Effector memory CD8-positive, alpha-beta T cell (primary cell): ENCODE data around the gene OR2AT4.
"Not testable (repeated sequence)": the region's sequence is repeated elsewhere in the genome, so short reads cannot be mapped to it uniquely, and the experiment has no call there.

Experiments
- ATAC-seq: fragments of 150-1000 bp; cut with Tn5 transposase; replicated peaks from 2 replicates; pipeline ENCODE4 v1.10.0; 2021; ENCODE audit warnings: mild to moderate bottlenecking, moderate library complexity
- DNase-seq, 3 experiments: peaks; one replicate each; pipeline ENCODE4 v3.0.0; 2021
- H3K27ac Mint-ChIP-seq, 2 donors: one replicate each; pipeline ENCODE4 v1.8.0; 2022; ENCODE audit warnings: mild to moderate bottlenecking in 2 of 2, mixed read lengths in 2 of 2, moderate library complexity in 2 of 2
- H3K27me3 Mint-ChIP-seq, 2 donors: one replicate each; pipeline ENCODE4 v1.8.0; 2022; ENCODE audit warnings: mixed read lengths in 2 of 2
- H3K36me3 Mint-ChIP-seq: one replicate; pipeline ENCODE4 v1.8.0; 2022; ENCODE audit warnings: mild to moderate bottlenecking, moderate library complexity, mixed read lengths; ENCODE audit not compliant: insufficient read depth
- H3K4me1 Mint-ChIP-seq, 2 donors: one replicate each; pipeline ENCODE4 v1.8.0; 2022; ENCODE audit warnings: low read depth in 2 of 2, mixed read lengths in 2 of 2
- H3K4me3 Mint-ChIP-seq, 2 donors: one replicate each; pipeline ENCODE4 v1.8.0; 2022; ENCODE audit warnings: mild to moderate bottlenecking in 2 of 2, mixed read lengths in 2 of 2, moderate library complexity in 2 of 2
- H3K9me3 Mint-ChIP-seq, 2 donors: one replicate each; pipeline ENCODE4 v1.8.0; 2022; ENCODE audit warnings: mixed read lengths in 2 of 2

The OR2AT4 gene

GRCh38 chr11:75072582-75072981, 24.1 kb downstream of the OR2AT4 start:
- peaks cover 18 to 70% of the 10 kb centered on the region in 2 donors for H3K27me3 Mint-ChIP-seq
- DNase-seq, result no peak
- H3K27ac Mint-ChIP-seq, result no peak overlapping the region
- H3K36me3 Mint-ChIP-seq, result no peaks in the 10 kb centered on the region
- H3K9me3 Mint-ChIP-seq, result peaks cover 0 to 8% of the 10 kb centered on the region in 2 donors
- H3K4me3 Mint-ChIP-seq, result no peak overlapping the region
- no peak for ATAC-seq
- H3K4me1 Mint-ChIP-seq, result no peaks in the 10 kb centered on the region

- no peak overlapping the region for H3K4me3 Mint-ChIP-seq
- peaks cover 0 to 8% of the 10 kb centered on the region in 2 donors for H3K9me3 Mint-ChIP-seq
- H3K27ac Mint-ChIP-seq, result no peak overlapping the region
- ATAC-seq (no peak), DNase-seq (no peak)
- no peaks in the 10 kb centered on the region for H3K4me1 Mint-ChIP-seq
- H3K36me3 Mint-ChIP-seq, result no peaks in the 10 kb centered on the region
- H3K27me3 Mint-ChIP-seq, result peaks cover 46 to 76% of the 10 kb centered on the region in 2 donors
Measured at GRCh38 chr11:75069473-75069872, 27.2 kb downstream of the OR2AT4 start.

GRCh38 chr11:75068993-75069392, 27.7 kb downstream of the OR2AT4 start:
- Mint-ChIP-seq H3K36me3 (no peaks in the 10 kb centered on the region), H3K27me3 (peaks cover 46 to 76% of the 10 kb centered on the region in 2 donors), H3K4me3 (no peak overlapping the region), H3K9me3 (peaks cover 0 to 8% of the 10 kb centered on the region in 2 donors), H3K27ac (no peak overlapping the region), H3K4me1 (no peaks in the 10 kb centered on the region)
- ATAC-seq (no peak), DNase-seq (no peak)

GRCh38 chr11:75068559-75068958, 28.1 kb downstream of the OR2AT4 start:
- DNase-seq (no peak), ATAC-seq (no peak)
- H3K4me1 Mint-ChIP-seq, result no peaks in the 10 kb centered on the region
- no peaks in the 10 kb centered on the region for H3K36me3 Mint-ChIP-seq
- H3K4me3 Mint-ChIP-seq, result no peak overlapping the region
- H3K27ac Mint-ChIP-seq, result no peak overlapping the region
- peaks cover 46 to 76% of the 10 kb centered on the region in 2 donors for H3K27me3 Mint-ChIP-seq
- H3K9me3 Mint-ChIP-seq, result peaks cover 0 to 8% of the 10 kb centered on the region in 2 donors

GRCh38 chr11:75066061-75066460, 30.6 kb downstream of the OR2AT4 start:
- H3K27ac Mint-ChIP-seq, result no peak overlapping the region
- no peak overlapping the region for H3K4me3 Mint-ChIP-seq
- DNase-seq, result no peak
- no peak for ATAC-seq
- no peaks in the 10 kb centered on the region for H3K4me1 Mint-ChIP-seq
- H3K36me3 Mint-ChIP-seq, result no peaks in the 10 kb centered on the region
- H3K9me3 Mint-ChIP-seq, result peaks cover 0 to 8% of the 10 kb centered on the region in 2 donors
- peaks cover 52 to 65% of the 10 kb centered on the region in 2 donors for H3K27me3 Mint-ChIP-seq

- ATAC-seq (no peak), DNase-seq (no peak)
- no peaks in the 10 kb centered on the region for H3K4me1 Mint-ChIP-seq
- H3K27ac Mint-ChIP-seq, result no peak overlapping the region
- no peaks in the 10 kb centered on the region for H3K36me3 Mint-ChIP-seq
- H3K27me3 Mint-ChIP-seq, result peaks cover 49 to 63% of the 10 kb centered on the region in 2 donors
- H3K9me3 Mint-ChIP-seq, result peaks cover 0 to 8% of the 10 kb centered on the region in 2 donors
- no peak overlapping the region for H3K4me3 Mint-ChIP-seq
Measured at GRCh38 chr11:75063741-75064314, 32.8 kb downstream of the OR2AT4 start.

- no peak overlapping the region for H3K4me3 Mint-ChIP-seq
- H3K27ac Mint-ChIP-seq, result no peak overlapping the region
- H3K27me3 Mint-ChIP-seq, result peaks cover 29 to 38% of the 10 kb centered on the region in 2 donors
- H3K36me3 Mint-ChIP-seq, result no peaks in the 10 kb centered on the region
- ATAC-seq (no peak), DNase-seq (no peak)
- no peaks in the 10 kb centered on the region for H3K9me3 Mint-ChIP-seq
- H3K4me1 Mint-ChIP-seq, result no peaks in the 10 kb centered on the region
Measured at GRCh38 chr11:75059299-75059698, 37.4 kb downstream of the OR2AT4 start.

- no peak overlapping the region for H3K4me3 Mint-ChIP-seq
- no peak overlapping the region for H3K27ac Mint-ChIP-seq
- peaks cover 22 to 32% of the 10 kb centered on the region in 2 donors for H3K27me3 Mint-ChIP-seq
- ATAC-seq (no peak), DNase-seq (no peak)
- H3K4me1 Mint-ChIP-seq, result no peaks in the 10 kb centered on the region
- no peaks in the 10 kb centered on the region for H3K36me3 Mint-ChIP-seq
- no peaks in the 10 kb centered on the region for H3K9me3 Mint-ChIP-seq
Measured at GRCh38 chr11:75056814-75057213, 39.9 kb downstream of the OR2AT4 start.

GRCh38 chr11:75055511-75055910, 41.2 kb downstream of the OR2AT4 start:
- no peak overlapping the region for H3K27ac Mint-ChIP-seq
- peaks cover 21 to 34% of the 10 kb centered on the region in 2 donors for H3K27me3 Mint-ChIP-seq
- DNase-seq (no peak), ATAC-seq (no peak)
- no peaks in the 10 kb centered on the region for H3K9me3 Mint-ChIP-seq
- H3K4me3 Mint-ChIP-seq, result no peak overlapping the region
- no peaks in the 10 kb centered on the region for H3K4me1 Mint-ChIP-seq
- H3K36me3 Mint-ChIP-seq, result no peaks in the 10 kb centered on the region

GRCh38 chr11:75052457-75052856, 44.2 kb downstream of the OR2AT4 start:
- ATAC-seq, result no peak
- H3K9me3 Mint-ChIP-seq, result no peaks in the 10 kb centered on the region
- H3K4me3 Mint-ChIP-seq, result no peak overlapping the region
- no peaks in the 10 kb centered on the region for H3K4me1 Mint-ChIP-seq
- H3K36me3 Mint-ChIP-seq, result no peaks in the 10 kb centered on the region
- no peak for DNase-seq
- no peak overlapping the region for H3K27ac Mint-ChIP-seq
- H3K27me3 Mint-ChIP-seq, result peaks cover 8 to 13% of the 10 kb centered on the region in 2 donors

- Mint-ChIP-seq H3K4me3 (no peak overlapping the region), H3K9me3 (no peaks in the 10 kb centered on the region), H3K4me1 (no peaks in the 10 kb centered on the region), H3K27me3 (peaks cover 6 to 13% of the 10 kb centered on the region in 2 donors), H3K27ac (no peak overlapping the region), H3K36me3 (no peaks in the 10 kb centered on the region)
- no peak for ATAC-seq
- no peak for DNase-seq
Measured at GRCh38 chr11:75051043-75051442, 45.6 kb downstream of the OR2AT4 start.

GRCh38 chr11:75050516-75050915, 46.2 kb downstream of the OR2AT4 start:
- DNase-seq (no peak), ATAC-seq (no peak)
- Mint-ChIP-seq H3K4me3 (no peak overlapping the region), H3K4me1 (no peaks in the 10 kb centered on the region), H3K27ac (no peak overlapping the region), H3K36me3 (no peaks in the 10 kb centered on the region), H3K27me3 (peaks cover 6 to 13% of the 10 kb centered on the region in 2 donors), H3K9me3 (no peaks in the 10 kb centered on the region)

GRCh38 chr11:75049501-75050266, 47.0 kb downstream of the OR2AT4 start:
- not testable (repeated sequence) for H3K9me3 Mint-ChIP-seq, ATAC-seq, DNase-seq, H3K27ac Mint-ChIP-seq, H3K36me3 Mint-ChIP-seq, H3K4me1 Mint-ChIP-seq, H3K4me3 Mint-ChIP-seq
- H3K27me3 Mint-ChIP-seq, result peaks cover 6 to 13% of the 10 kb centered on the region in 2 donors

- ATAC-seq, result no peak
- Mint-ChIP-seq H3K36me3 (no peaks in the 10 kb centered on the region), H3K9me3 (no peaks in the 10 kb centered on the region), H3K4me3 (no peak overlapping the region), H3K27me3 (peaks cover 0 to 7% of the 10 kb centered on the region in 2 donors), H3K4me1 (no peaks in the 10 kb centered on the region), H3K27ac (no peak overlapping the region)
- DNase-seq, result no peak
Measured at GRCh38 chr11:75047191-75047590, 49.5 kb downstream of the OR2AT4 start.
